MCF 10A (cell line): ENCODE measurements around the gene HSD11B2. TPM values are rescaled to one million over a fixed set of nuclear protein-coding genes. Genes with fewer than 3 reads are reported as not detected.

Experiments used
- Bru-seq: library from RNA; stranded (reverse); fragments of 400-500 nt; gene quantifications from one replicate; lab custom pipeline; 2021; lab: Mats Ljungman, UMichigan
- BruChase-seq, 2 experiments: library from RNA; stranded (reverse); fragments of 400-500 nt; gene quantifications; one replicate each; lab custom pipeline; 2021; lab: Mats Ljungman, UMichigan
- BruUV-seq: library from RNA; stranded (reverse); fragments of 400-500 nt; replicated peaks from 2 replicates; lab custom pipeline; 2021; lab: Mats Ljungman, UMichigan
- CTCF ChIA-PET: fragments of 300-600 bp; sonication (Branson Sonifier 250); formaldehyde crosslinking; extraction: SDS; loops from one replicate; lab custom pipeline; 2021; ENCODE audit warnings: antibody characterized with exemption, inconsistent platforms; lab: Yijun Ruan, JAX
- POLR2A ChIA-PET: fragments of 300-600, 350-650 bp; sonication (Branson Sonifier 250); formaldehyde crosslinking; extraction: SDS; loops from one replicate; lab custom pipeline; 2020; ENCODE audit warnings: antibody characterized with exemption, inconsistent platforms; lab: Yijun Ruan, JAX
- DNase-seq: peaks from one replicate; pipeline ENCODE4 v3.0.0-alpha.2; 2018; ENCODE audit not compliant: unreplicated experiment
- H3K27ac Mint-ChIP-seq: one replicate; pipeline ENCODE4 v1.8.0; 2022; ENCODE audit warnings: mild to moderate bottlenecking, low read depth, mixed read lengths; ENCODE audit not compliant: unreplicated experiment
- H3K27me3 Mint-ChIP-seq: one replicate; pipeline ENCODE4 v1.8.0; 2022; ENCODE audit warnings: mixed read lengths; ENCODE audit not compliant: insufficient read depth, unreplicated experiment
- H3K36me3 Mint-ChIP-seq: one replicate; pipeline ENCODE4 v1.8.0; 2022; ENCODE audit warnings: mild to moderate bottlenecking, moderate library complexity, mixed read lengths; ENCODE audit not compliant: insufficient read depth, unreplicated experiment
- H3K4me1 Mint-ChIP-seq: one replicate; pipeline ENCODE4 v1.8.0; 2022; ENCODE audit warnings: mixed read lengths; ENCODE audit not compliant: insufficient read depth, unreplicated experiment
- H3K4me3 Mint-ChIP-seq: one replicate; pipeline ENCODE4 v1.8.0; 2022; ENCODE audit warnings: mild to moderate bottlenecking, moderate library complexity, mixed read lengths; ENCODE audit not compliant: unreplicated experiment
- H3K9me3 Mint-ChIP-seq: one replicate; pipeline ENCODE4 v1.8.0; 2022; ENCODE audit warnings: mixed read lengths; ENCODE audit not compliant: unreplicated experiment
- intact Hi-C: fragments of 100-400 bp; cut with micrococcal nuclease; formaldehyde crosslinking; loops from 2 replicates; pipeline ENCODE4 v1.14.1; 2022
- long read RNA-seq: library from polyadenylated mRNA; stranded (forward); transcript quantifications from one replicate; pipeline ENCODE4 v2.0.0, GENCODE V29; 2022
- total RNA-seq: library from RNA; stranded (reverse); gene quantifications from 2 replicates; pipeline ENCODE4 v1.2.3, GENCODE V29; 2022
- TF ChIP-seq, protein P1 (sequence below): fragments of 200-600 bp; IDR thresholded peaks from one replicate; pipeline ENCODE4 v1.8.0; 2022; ENCODE audit warnings: antibody characterized with exemption, mild to moderate bottlenecking; ENCODE audit not compliant: unreplicated experiment

Gene HSD11B2
- total RNA-seq (0.42 and 0.86 TPM in 2 replicates), Bru-seq, nascent RNA (percentile 11 among the genes with signal in this experiment), BruChase-seq, experiment 1, labeled RNA remaining after a 6-hour chase (percentile 23 among the genes with signal in this experiment), BruChase-seq, experiment 2, labeled RNA remaining after a 2-hour chase (percentile 21 among the genes with signal in this experiment)
- long read RNA-seq, partial matches to known transcripts = 0 of 1 reads
- long read RNA-seq, other reads (novel, unspliced or antisense) = 1 of 1 reads

DNA sequence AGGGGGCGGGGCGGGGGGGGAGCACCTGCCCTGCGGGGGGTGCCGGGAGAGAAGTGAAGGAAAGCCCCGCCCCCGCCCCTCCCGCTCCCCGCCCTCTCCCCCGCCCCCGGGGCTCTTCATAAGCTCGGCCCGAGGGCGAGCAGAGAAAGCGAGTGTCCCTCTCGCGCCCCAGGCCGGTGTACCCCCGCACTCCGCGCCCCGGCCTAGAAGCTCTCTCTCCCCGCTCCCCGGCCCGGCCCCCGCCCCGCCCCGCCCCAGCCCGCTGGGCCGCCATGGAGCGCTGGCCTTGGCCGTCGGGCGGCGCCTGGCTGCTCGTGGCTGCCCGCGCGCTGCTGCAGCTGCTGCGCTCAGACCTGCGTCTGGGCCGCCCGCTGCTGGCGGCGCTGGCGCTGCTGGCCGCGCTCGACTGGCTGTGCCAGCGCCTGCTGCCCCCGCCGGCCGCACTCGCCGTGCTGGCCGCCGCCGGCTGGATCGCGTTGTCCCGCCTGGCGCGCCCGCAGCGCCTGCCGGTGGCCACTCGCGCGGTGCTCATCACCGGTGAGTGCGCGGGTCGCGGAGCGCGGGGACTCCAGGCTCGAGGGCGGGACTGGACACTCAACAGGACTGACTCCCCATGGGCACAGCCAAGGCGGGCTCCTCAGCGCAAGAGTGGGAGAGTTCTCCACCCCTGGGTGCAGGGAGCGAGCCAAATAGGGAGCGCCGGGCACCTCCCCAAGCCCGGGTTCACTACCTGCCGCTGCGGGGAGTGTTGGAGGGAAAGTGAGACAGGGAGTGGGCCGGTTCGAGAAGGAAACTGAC lies at the start of gene HSD11B2:
Gene HSD11B2 (plus strand): TSS at position 145 of the 798 bp plus-strand sequence. CDS start 128 bp downstream, at position 273.
- Mint-ChIP-seq H3K4me1 (peaks cover 14% of the 10 kb centered on the region), H3K9me3 (no peaks in the 10 kb centered on the region), H3K4me3 (peak within 1 kb of the TSS; percentile 71), H3K27me3 (no peaks in the 10 kb centered on the region), H3K27ac (no peak within 1 kb of the TSS), H3K36me3 (peaks cover 1% of the 10 kb centered on the region)
- ChIA-PET POLR2A (interaction anchor here (0.5 to 2.1 kb wide), 6 partner anchors 10 to 107 kb away, joined by 3 to 13 read pairs (median 4); partner anchors contain the start of gene ZDHHC1), CTCF (interaction anchor here (0.6 to 1.1 kb wide), 5 partner anchors 14 to 171 kb away, joined by 3 to 4 read pairs (median 3); partner anchors contain the start of gene ZDHHC1)
- no TSS peak for BruUV-seq
- TF ChIP-seq, protein P1, sequence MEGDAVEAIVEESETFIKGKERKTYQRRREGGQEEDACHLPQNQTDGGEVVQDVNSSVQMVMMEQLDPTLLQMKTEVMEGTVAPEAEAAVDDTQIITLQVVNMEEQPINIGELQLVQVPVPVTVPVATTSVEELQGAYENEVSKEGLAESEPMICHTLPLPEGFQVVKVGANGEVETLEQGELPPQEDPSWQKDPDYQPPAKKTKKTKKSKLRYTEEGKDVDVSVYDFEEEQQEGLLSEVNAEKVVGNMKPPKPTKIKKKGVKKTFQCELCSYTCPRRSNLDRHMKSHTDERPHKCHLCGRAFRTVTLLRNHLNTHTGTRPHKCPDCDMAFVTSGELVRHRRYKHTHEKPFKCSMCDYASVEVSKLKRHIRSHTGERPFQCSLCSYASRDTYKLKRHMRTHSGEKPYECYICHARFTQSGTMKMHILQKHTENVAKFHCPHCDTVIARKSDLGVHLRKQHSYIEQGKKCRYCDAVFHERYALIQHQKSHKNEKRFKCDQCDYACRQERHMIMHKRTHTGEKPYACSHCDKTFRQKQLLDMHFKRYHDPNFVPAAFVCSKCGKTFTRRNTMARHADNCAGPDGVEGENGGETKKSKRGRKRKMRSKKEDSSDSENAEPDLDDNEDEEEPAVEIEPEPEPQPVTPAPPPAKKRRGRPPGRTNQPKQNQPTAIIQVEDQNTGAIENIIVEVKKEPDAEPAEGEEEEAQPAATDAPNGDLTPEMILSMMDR = no peak
- intact Hi-C loops = no loop called here
- peak; percentile 45 for DNase-seq

DNA sequence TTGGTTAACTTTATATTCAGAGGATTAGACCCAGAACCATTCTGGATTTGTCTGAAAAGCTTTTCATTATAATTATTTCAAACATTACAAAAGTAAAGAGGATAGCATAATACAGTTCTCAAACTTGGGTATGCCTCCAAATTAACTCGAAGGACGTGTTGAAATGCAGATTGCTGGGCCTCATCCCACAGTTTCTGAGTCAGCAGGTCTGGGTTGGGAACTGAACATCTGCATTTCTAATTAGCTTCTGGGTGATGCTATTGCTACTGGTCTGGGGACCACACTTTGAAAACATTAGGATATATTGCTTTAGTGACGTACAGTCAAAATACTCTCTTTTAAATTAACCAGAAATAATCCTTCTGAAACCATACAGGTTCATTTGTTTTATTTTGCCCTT lies 47.6 kb upstream of the HSD11B2 start:
- ChIA-PET POLR2A (interaction anchor here (1.1 kb wide), 1 partner anchor 25 kb away, joined by 3 read pairs; no protein-coding TSS in a partner anchor), CTCF (interaction anchor here (1.1 to 1.2 kb wide), 2 partner anchors 34 to 44 kb away, joined by 5 read pairs; no protein-coding TSS in a partner anchor)
- Mint-ChIP-seq H3K36me3 (no peaks in the 10 kb centered on the region), H3K4me3 (no peak overlapping the region), H3K4me1 (no peaks in the 10 kb centered on the region), H3K27me3 (peaks cover 23% of the 10 kb centered on the region), H3K9me3 (no peaks in the 10 kb centered on the region), H3K27ac (no peak overlapping the region)
- no peak for DNase-seq
- intact Hi-C loops = no loop called here
- no TSS peak for BruUV-seq
- TF ChIP-seq, protein P1 = no peak

DNA sequence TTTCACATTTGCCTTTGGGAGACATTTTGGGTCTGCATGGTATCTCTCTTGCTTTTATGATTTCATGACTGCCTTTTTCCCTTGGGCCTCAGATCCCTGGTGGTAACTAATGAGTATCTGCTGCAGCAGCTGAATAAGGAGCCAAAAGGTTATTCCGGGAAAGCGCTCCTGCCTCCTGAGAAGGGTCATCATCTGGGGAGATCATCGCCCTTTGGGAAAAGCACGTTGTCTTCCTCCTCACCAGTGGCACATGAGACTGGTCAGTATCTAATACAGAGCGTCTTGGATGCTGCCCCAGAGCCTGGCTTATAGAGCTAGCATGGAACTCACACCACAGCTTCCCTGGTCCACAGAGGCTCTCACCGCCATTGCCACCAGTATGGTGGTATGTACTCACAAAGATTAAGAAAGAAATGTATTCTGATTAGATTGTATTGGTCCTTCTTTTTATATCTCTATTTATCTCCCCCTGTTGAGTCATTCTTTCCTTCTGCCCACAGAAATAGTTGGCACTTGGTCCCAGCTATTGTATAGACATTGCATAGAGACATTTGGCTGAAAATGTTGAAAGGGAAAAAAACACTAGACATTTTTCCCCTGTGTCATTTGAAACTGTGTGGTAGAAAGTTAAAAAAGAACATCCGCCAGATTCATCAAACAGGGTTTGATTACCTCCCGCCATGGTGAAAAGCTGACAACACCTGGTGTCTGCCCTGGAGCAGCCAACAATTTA lies 46.0 kb upstream of the HSD11B2 start:
- ChIA-PET CTCF (interaction anchor here (0.8 to 1.9 kb wide), 2 partner anchors 35 to 680 kb away, joined by 3 to 4 read pairs; no protein-coding TSS in a partner anchor), POLR2A (interaction anchor here (0.6 kb wide), 1 partner anchor 200 kb away, joined by 3 read pairs; no protein-coding TSS in a partner anchor)
- TF ChIP-seq, protein P1 = no peak
- intact Hi-C loops = no loop called here
- DNase-seq = no peak
- no peaks in the 10 kb centered on the region for H3K9me3 Mint-ChIP-seq
- peaks cover 23% of the 10 kb centered on the region for H3K27me3 Mint-ChIP-seq
- BruUV-seq = no TSS peak
- no peaks in the 10 kb centered on the region for H3K36me3 Mint-ChIP-seq
- H3K27ac Mint-ChIP-seq = no peak overlapping the region
- no peak overlapping the region for H3K4me3 Mint-ChIP-seq
- H3K4me1 Mint-ChIP-seq = no peaks in the 10 kb centered on the region
